DLD1 (cell line): ENCODE results near the gene ZNFX1.

Experiments used
- in situ Hi-C: cut with HindIII; loops from 2 replicates; pipeline ENCODE4 v1.10.0; 2017; ENCODE audit warnings: low sequenced_read_pairs

Gene ZNFX1

GRCh38 chr20:49293122-49293521 lies 15.3 kb upstream of the ZNFX1 start:
- in situ Hi-C loops = no loop called here

GRCh38 chr20:49292010-49292409 lies 14.2 kb upstream of the ZNFX1 start:
- in situ Hi-C loops = no loop called here

GRCh38 chr20:49291200-49291599 lies 13.3 kb upstream of the ZNFX1 start:
- in situ Hi-C loops = no loop called here

GRCh38 chr20:49290608-49291191 lies 12.8 kb upstream of the ZNFX1 start:
- in situ Hi-C loops = no loop called here

DNA sequence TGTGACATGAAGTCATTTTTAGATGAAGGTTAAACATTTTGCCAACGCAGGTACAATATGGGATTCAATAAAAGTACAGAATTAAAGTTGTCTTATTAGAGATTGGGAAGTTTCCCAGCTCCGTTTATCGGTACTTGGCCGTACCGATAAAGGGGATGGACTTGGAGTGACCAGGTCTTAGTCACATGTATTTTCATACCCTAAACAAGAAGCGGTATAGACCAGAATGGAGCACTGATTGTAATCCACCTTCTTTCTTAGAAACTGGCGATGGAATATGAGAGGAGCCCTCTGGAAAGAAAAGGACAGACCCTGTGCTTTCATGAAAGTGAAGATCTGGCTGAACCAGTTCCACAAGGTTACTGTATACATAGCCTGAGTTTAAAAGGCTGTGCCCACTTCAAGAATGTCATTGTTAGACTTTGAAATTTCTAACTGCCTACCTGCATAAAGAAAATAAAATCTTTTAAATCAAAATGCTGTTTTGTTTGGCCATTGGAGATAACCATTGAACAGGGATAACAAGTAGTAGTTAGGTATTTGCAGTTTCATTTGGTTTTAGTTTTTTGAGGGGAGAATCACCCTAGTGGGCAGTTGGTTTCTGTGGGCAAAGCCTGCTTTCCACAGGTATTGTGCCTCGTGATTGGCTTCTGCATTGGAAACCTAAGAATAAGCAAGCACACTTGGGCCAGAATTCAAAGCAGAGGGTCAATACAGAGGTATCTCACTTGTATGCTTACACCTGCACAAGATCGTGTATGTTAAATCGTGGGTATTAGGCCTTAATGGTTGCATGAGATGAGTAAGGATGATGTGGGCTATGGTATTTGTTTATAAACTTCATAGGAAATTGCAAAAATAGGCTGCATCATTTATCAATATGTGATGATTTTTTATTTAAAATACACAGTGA lies 11.2 kb upstream of the ZNFX1 start:
- in situ Hi-C loops = no loop called here

DNA sequence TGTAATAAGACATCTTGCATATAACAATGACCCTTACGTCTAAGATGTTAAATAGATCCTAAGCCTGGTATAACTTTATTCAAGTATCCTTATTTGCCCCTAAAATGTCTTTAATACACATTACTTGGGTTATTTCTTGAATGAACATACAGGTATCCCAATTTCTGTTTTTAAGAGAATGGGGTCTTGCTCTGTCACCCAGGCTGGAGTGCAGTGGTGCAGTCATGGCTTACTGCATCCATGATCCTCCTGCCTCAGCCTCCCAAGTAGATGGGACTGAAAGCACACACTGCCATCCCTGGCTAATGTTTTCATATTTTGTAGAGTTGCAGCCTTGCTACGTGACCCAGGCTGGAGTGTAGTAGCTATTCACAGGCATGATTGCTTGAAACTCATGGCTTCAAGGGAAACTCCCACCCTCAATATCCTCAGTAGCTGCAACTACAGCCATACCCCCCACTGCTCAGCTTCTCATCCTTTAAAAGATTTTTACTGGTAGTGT lies 10.4 kb upstream of the ZNFX1 start:
- in situ Hi-C loops = no loop called here

GRCh38 chr20:49287555-49288249 lies 9.8 kb upstream of the ZNFX1 start:
- in situ Hi-C loops = no loop called here

GRCh38 chr20:49286689-49287551 lies 9.1 kb upstream of the ZNFX1 start:
- in situ Hi-C loops = no loop called here

GRCh38 chr20:49285813-49286494 lies 8.1 kb upstream of the ZNFX1 start:
- in situ Hi-C loops = no loop called here

GRCh38 chr20:49285233-49285668 lies 7.4 kb upstream of the ZNFX1 start:
- in situ Hi-C loops = no loop called here

- in situ Hi-C loops = no loop called here
Measured at GRCh38 chr20:49284818-49285217, 7.0 kb upstream of the ZNFX1 start.

GRCh38 chr20:49283703-49284625 lies 6.1 kb upstream of the ZNFX1 start:
- in situ Hi-C loops = no loop called here

DNA sequence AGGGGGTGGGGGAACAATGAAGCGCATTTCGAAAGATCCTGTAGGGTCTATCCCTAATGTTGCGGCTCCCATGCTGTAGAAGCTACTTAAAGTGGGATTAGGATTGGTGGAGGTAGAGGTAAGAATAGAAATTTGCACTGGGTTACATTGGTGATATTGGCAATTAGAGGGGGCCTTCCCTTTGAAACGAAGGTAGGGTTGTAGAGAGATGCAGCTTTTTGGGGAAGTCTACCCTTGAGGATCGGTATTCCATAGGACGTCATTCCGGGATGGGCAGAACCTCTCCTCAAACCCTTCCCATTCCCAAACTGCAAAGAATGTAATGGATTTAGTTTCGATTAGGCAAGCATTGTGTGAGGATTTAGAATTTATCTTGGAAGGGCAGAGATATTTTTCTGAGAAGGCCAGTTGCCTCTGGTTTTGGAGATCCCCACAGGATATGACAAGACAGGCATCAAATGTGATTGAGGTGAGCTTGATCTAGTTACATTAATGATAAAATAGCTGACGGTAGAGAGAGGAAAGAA lies 5.4 kb upstream of the ZNFX1 start:
- in situ Hi-C loops = no loop called here

DNA sequence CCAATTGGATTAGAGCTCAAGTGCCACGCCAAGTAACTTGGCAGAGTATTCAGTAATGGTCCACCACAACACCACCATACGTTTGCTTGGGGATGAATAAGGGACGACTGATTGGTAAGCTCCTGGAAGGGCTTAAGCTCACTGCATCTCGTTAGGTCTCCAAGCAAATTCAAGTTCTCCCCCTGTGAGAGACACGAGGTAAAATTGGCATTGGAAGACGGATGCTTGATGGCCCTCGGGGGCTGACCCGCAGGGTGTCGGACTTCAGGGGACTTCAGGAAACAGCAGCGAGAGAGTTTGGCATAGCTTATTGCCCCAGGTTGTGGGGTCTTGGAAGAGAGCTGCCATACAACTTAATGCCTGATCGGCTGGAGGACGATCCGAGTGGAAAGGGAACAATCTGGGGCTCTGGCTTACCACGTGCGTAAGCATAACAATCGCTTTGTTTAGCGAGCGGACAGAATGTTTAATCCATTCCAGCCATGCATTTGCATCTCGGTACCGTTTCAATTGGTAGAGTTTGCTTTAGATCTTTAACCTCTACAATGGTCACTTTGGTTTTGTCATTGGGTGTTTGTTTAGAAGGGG lies 4.8 kb upstream of the ZNFX1 start:
- in situ Hi-C loops = no loop called here

- in situ Hi-C loops = no loop called here
Measured at GRCh38 chr20:49281913-49282467, 4.1 kb upstream of the ZNFX1 start.

GRCh38 chr20:49281059-49281912 lies 3.4 kb upstream of the ZNFX1 start:
- in situ Hi-C loops = no loop called here

- in situ Hi-C loops = no loop called here
Measured at GRCh38 chr20:49280463-49281058, 2.7 kb upstream of the ZNFX1 start.
